Endothelial cell of umbilical vein (primary cell): ENCODE results near the gene ZBTB20. TPM values are rescaled to one million over a fixed set of nuclear protein-coding genes. Genes with fewer than 3 reads are reported as not detected.

Source experiments
- BruUV-seq: library from RNA; stranded (reverse); fragments of 400-500 nt; replicated peaks from 2 replicates; lab custom pipeline; 2021; lab: Mats Ljungman, UMichigan
- CTCF ChIA-PET: fragments of 300-600, 350-600 bp; sonication (Branson Sonifier 250); formaldehyde crosslinking; loops from one replicate; lab custom pipeline; 2021; ENCODE audit warnings: antibody characterized with exemption, inconsistent platforms; lab: Charles Lee
- POLR2A ChIA-PET: fragments of 300-600, 350-600 bp; sonication (Branson Sonifier 250); formaldehyde crosslinking; loops from one replicate; lab custom pipeline; 2021; ENCODE audit warnings: antibody characterized with exemption, inconsistent platforms; lab: Charles Lee
- DNase-seq: peaks from one replicate; pipeline ENCODE4 v3.0.0-alpha.2; 2011; ENCODE audit warnings: low read depth, low spot score
- FAIRE-seq: peaks from 2 replicates; lab custom pipeline; 2011; peaks lifted over from hg19 to GRCh38; lab: Jason Lieb, UNC
- H2AFZ ChIP-seq: 2 replicates; pipeline ENCODE4 v1.6.0; 2012; ENCODE audit warnings: low read depth, low read length, control low read depth, inconsistent platforms
- H3K27ac ChIP-seq: 2 replicates; pipeline ENCODE4 v1.5.1; 2011; ENCODE audit warnings: low read depth, mild to moderate bottlenecking, control low read depth, low read length, moderate library complexity; ENCODE audit not compliant: insufficient read depth
- H3K27me3 ChIP-seq, 2 experiments: 2 replicates each; pipeline versions ENCODE4 v1.6.0 to v1.6.1; 2011; ENCODE audit warnings: low read length in 2 of 2, mixed read lengths in 1 of 2; ENCODE audit not compliant: control insufficient read depth in 2 of 2, insufficient read depth in 2 of 2
- H3K36me3 ChIP-seq, 2 experiments: 2 replicates in 1 of 2; 3 replicates in 1 of 2; pipeline ENCODE4 v1.5.1; 2011; ENCODE audit warnings: low read length in 2 of 2, mild to moderate bottlenecking in 1 of 2, moderate library complexity in 1 of 2; ENCODE audit not compliant: control insufficient read depth in 2 of 2, insufficient read depth in 2 of 2; ENCODE audit errors: extremely low read depth in 1 of 2
- H3K4me1 ChIP-seq: 3 replicates; pipeline ENCODE4 v1.5.1; 2011; ENCODE audit warnings: mild to moderate bottlenecking, low read length; ENCODE audit not compliant: control insufficient read depth, insufficient read depth; ENCODE audit errors: extremely low read depth
- H3K4me2 ChIP-seq: 2 replicates; pipeline ENCODE4 v1.6.1; 2011; ENCODE audit warnings: low read length, control low read depth, mixed read lengths; ENCODE audit not compliant: insufficient read depth
- H3K4me3 ChIP-seq, 3 experiments: fragments of 200-600 bp in 1 of 3; sonication (generic), shearing (Covaris generic) in 1 of 3; replicated peaks in 1 of 3; 2 replicates each; pipeline ENCODE4 v1.5.1; 2011 to 2016; ENCODE audit warnings: control low read depth in 3 of 3, low read length in 3 of 3, mild to moderate bottlenecking in 2 of 3, inconsistent platforms in 1 of 3, low read depth in 1 of 3, moderate library complexity in 1 of 3; ENCODE audit not compliant: insufficient read depth in 1 of 3
- H3K79me2 ChIP-seq: 2 replicates; pipeline ENCODE4 v1.6.0; 2012; ENCODE audit warnings: low read length, inconsistent platforms; ENCODE audit not compliant: control insufficient read depth, insufficient read depth
- H3K9ac ChIP-seq: replicated peaks from 2 replicates; pipeline ENCODE3; 2011; ENCODE audit warnings: low read length, control low read depth; ENCODE audit not compliant: insufficient read depth; ENCODE audit errors: extremely low read depth
- H3K9me1 ChIP-seq: replicated peaks from 3 replicates; pipeline ENCODE4 v1.6.0; 2011; ENCODE audit warnings: mild to moderate bottlenecking, low read length; ENCODE audit not compliant: control insufficient read depth, insufficient read depth; ENCODE audit errors: extremely low read depth
- H3K9me3 ChIP-seq: replicated peaks from 2 replicates; pipeline ENCODE4 v1.5.1; 2012; ENCODE audit warnings: low read length, inconsistent platforms; ENCODE audit not compliant: control insufficient read depth, insufficient read depth
- H4K20me1 ChIP-seq: replicated peaks from 2 replicates; pipeline ENCODE3; 2011; ENCODE audit warnings: mild to moderate bottlenecking, low read length; ENCODE audit not compliant: control insufficient read depth, insufficient read depth; ENCODE audit errors: extremely low read depth
- EZH2 ChIP-seq: IDR thresholded peaks from 2 replicates; pipeline ENCODE4 v1.6.1; 2012; ENCODE audit warnings: borderline replicate concordance, low read depth, mild to moderate bottlenecking, moderate library complexity, low read length, inconsistent platforms; ENCODE audit not compliant: severe bottlenecking
- FOS ChIP-seq: IDR thresholded peaks from 2 replicates; pipeline ENCODE4 v1.6.1; 2011; ENCODE audit warnings: mild to moderate bottlenecking, low read length, moderate library complexity, borderline replicate concordance; ENCODE audit not compliant: insufficient read depth
- GATA2 ChIP-seq: IDR thresholded peaks from 2 replicates; pipeline ENCODE4 v1.7.0; 2011; ENCODE audit warnings: low read depth, mild to moderate bottlenecking, moderate library complexity, mixed read lengths, low read length; ENCODE audit not compliant: insufficient read length, insufficient read depth
- JUN ChIP-seq: IDR thresholded peaks from 2 replicates; pipeline ENCODE4 v1.6.1; 2011; ENCODE audit warnings: borderline replicate concordance, low read depth; ENCODE audit not compliant: insufficient read length, insufficient read depth
- MYC ChIP-seq: IDR thresholded peaks from one replicate; pipeline ENCODE4 v1.6.1; 2011; ENCODE audit warnings: mild to moderate bottlenecking, low read depth, low read length
- POLR2A ChIP-seq: IDR thresholded peaks from 2 replicates; pipeline ENCODE4 v1.6.1; 2012; ENCODE audit warnings: low read depth, mild to moderate bottlenecking, control low read depth, low read length
- POLR2AphosphoS5 ChIP-seq: IDR thresholded peaks from 2 replicates; pipeline ENCODE4 v1.6.1; 2012; ENCODE audit warnings: low read depth, mild to moderate bottlenecking, control low read depth, low read length, moderate library complexity; ENCODE audit not compliant: insufficient read depth
- dilution Hi-C: fragments of 300-500 bp; cut with MboI; formaldehyde crosslinking; loops from one replicate; pipeline ENCODE4 v1.15.0; 2019; ENCODE audit warnings: low sequenced_read_pairs; ENCODE audit not compliant: extremely low pct_ligation_motif_present
- intact Hi-C: fragments of 100-400 bp; cut with micrococcal nuclease; formaldehyde crosslinking; loops from one replicate; pipeline ENCODE4 v1.10.0; 2022
- polyA plus RNA-seq, 4 experiments: library from polyadenylated mRNA; depleted of rRNA in 3 of 4; stranded (reverse) in 3 of 4; unstranded in 1 of 4; fragments of >200 nt; gene quantifications; 2 replicates each; pipeline versions ENCODE4 v1.2.1 to v1.2.3, GENCODE V29; 2011 to 2012; ENCODE audit warnings: missing spikeins in 1 of 4
- total RNA-seq: library from RNA; stranded (reverse); gene quantifications from 2 replicates; pipeline ENCODE4 v1.2.3, GENCODE V29; 2021
- TF ChIP-seq, protein P1 (sequence below): IDR thresholded peaks from 2 replicates; pipeline ENCODE4 v1.6.1; 2011; ENCODE audit not compliant: insufficient read depth, insufficient read length
- TF ChIP-seq, protein P2 (sequence below), 2 donors: IDR thresholded peaks; 1 replicate in 1 of 2; 2 replicates in 1 of 2; pipeline ENCODE4 v1.5.1; 2011; ENCODE audit warnings: low read length in 2 of 2, mild to moderate bottlenecking in 2 of 2, moderate library complexity in 2 of 2, control low read depth in 1 of 2, inconsistent platforms in 1 of 2, low read depth in 1 of 2; ENCODE audit not compliant: insufficient read depth in 1 of 2; ENCODE audit errors: extremely low read depth in 1 of 2

The ZBTB20 gene
- total and polyA plus RNA-seq, 2 donors (not counting 3 experiments of a cell fraction or from before 2014, with no cell fraction given) = 2.1 to 20.5 TPM

DNA sequence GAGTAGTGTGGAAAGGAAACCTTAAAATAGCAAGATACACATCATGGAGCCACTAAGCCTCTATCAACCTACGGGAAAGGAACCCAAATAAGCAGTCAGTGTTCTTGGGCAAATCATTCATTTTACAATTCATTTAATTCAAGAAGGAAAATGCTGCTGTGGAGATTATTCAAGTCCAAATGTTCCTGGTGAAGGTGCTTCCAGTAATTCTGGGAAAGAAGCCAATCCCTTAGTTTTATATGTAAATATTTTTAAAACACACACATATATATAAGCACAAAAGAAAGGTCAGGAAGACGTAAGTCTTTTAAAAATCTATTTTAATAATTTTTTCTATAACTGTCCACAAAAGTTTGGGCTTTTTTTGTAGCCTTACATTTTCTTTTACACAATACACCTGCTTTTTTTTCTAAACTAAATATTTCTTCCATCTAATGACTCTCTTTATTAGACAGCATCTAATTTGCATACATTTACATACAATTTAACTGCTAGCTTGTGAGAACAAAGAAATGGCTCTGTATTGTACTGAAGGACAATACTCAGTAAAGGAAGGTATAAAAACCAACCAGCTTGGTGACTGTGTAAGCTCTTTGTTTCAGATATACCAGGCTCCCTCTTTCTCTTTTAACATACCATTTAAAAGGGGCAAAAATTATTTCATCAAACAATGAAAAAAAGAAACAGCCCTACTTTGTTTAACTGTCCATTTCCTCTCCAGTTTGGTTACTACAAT, 269.5 kb downstream of the ZBTB20 start:
- no peak for TF ChIP-seq EZH2
- TF ChIP-seq FOS = no peak
- no peak for TF ChIP-seq POLR2A
- no peak for TF ChIP-seq POLR2AphosphoS5
- TF ChIP-seq JUN = no peak
- TF ChIP-seq MYC = no peak
- TF ChIP-seq, protein P1, sequence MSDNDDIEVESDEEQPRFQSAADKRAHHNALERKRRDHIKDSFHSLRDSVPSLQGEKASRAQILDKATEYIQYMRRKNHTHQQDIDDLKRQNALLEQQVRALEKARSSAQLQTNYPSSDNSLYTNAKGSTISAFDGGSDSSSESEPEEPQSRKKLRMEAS = no peak
- no peak for TF ChIP-seq GATA2
- TF ChIP-seq, protein P2, sequence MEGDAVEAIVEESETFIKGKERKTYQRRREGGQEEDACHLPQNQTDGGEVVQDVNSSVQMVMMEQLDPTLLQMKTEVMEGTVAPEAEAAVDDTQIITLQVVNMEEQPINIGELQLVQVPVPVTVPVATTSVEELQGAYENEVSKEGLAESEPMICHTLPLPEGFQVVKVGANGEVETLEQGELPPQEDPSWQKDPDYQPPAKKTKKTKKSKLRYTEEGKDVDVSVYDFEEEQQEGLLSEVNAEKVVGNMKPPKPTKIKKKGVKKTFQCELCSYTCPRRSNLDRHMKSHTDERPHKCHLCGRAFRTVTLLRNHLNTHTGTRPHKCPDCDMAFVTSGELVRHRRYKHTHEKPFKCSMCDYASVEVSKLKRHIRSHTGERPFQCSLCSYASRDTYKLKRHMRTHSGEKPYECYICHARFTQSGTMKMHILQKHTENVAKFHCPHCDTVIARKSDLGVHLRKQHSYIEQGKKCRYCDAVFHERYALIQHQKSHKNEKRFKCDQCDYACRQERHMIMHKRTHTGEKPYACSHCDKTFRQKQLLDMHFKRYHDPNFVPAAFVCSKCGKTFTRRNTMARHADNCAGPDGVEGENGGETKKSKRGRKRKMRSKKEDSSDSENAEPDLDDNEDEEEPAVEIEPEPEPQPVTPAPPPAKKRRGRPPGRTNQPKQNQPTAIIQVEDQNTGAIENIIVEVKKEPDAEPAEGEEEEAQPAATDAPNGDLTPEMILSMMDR (IDR thresholded peaks at IDR 0.05; ENCODE audit: extremely low read depth in 1 of 2, insufficient read depth in 1 of 2, low read depth in 1 of 2, low read length in 2 of 2) = no peak
- intact Hi-C loops = loop anchor here (10.0 kb wide), 1 partner anchor 493 kb away; no protein-coding TSS in a partner anchor
- no peak overlapping the region for H3K4me2 ChIP-seq
- H3K36me3 ChIP-seq = no peaks in the 10 kb centered on the region
- peaks cover 9% of the 10 kb centered on the region for H3K4me1 ChIP-seq
- DNase-seq (peak; percentile 14), FAIRE-seq (no peak)
- no peaks in the 10 kb centered on the region for H3K9me1 ChIP-seq
- H3K9ac ChIP-seq = no peak overlapping the region
- no peaks in the 10 kb centered on the region for H3K27me3 ChIP-seq
- dilution Hi-C loops = no loop called here
- no peak overlapping the region for H3K4me3 ChIP-seq
- ChIA-PET POLR2A (no interaction called here), CTCF (interaction anchor here (1.3 kb wide), 2 partner anchors 9 to 19 kb away, joined by 3 to 5 read pairs; no protein-coding TSS in a partner anchor)
- H3K9me3 ChIP-seq = no peaks in the 10 kb centered on the region
- H2AFZ ChIP-seq = no peak overlapping the region
- no peak overlapping the region for H3K27ac ChIP-seq
- H3K79me2 ChIP-seq = no peaks in the 10 kb centered on the region
- no TSS peak for BruUV-seq
- no peaks in the 10 kb centered on the region for H4K20me1 ChIP-seq
